NCI-H2171 (cell line): ENCODE measurements around the gene FTO.

Source experiments
- DNase-seq: peaks from one replicate; lab custom pipeline; 2025; lab: John Stamatoyannopoulos, UW

FTO gene

DNA sequence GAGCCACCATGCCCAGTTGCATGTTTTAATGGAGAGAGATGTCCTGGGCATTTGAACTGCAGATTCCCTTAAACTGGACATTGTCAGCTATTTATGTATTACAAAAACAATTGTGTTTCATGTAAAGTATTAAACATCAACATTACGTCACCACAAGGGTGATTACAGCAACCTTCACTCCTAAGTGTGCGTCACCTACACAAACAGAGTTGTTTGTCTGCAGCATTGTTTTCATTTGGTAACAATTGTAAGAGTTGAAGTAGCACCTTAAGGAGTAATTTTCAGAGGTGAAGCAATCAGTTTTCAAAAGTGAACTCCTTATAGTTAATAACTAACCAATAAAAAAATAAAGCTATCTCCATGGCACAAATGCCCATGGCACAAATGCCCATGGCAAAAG is 311.2 kb downstream of the FTO start:
- no peak for DNase-seq

DNA sequence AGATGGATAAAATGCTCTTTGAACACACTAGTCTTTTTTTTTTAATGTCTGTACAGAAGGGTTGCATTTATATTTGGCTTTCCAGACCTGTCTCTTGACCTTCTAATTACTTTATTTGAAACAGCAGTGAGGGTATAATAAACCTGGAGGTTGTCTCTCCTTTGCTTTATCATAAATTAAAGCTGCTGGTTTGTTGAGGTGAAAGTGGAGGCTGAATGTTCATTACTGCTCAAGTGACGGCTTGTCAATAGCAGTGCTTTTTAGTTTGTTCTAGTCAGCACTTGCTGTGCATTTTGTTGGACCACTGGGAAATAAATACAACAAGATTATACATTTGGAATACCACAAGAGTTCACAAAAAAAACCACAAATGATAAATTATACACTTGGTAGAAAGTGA is 318.4 kb downstream of the FTO start:
- no peak for DNase-seq

DNA sequence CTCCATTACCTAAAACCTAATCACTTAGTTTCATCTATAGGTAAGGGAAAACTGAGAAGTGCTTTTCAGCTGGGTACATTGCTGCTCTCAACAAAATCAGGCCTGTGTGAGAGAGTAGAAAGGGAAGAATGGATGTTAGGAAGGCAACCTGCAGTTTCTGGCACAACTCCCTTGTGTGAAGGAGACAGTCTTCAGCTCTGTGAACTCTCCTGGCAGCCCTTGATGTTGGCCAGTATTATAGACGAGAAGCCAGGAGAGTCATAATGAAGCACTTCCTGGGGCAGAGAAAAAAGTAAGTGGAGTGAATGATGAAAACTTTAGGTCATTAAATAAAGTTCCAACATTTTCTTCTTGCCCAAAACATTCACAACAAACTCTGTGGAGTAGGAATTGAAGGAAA is 322.5 kb downstream of the FTO start:
- DNase-seq: no peak

DNA sequence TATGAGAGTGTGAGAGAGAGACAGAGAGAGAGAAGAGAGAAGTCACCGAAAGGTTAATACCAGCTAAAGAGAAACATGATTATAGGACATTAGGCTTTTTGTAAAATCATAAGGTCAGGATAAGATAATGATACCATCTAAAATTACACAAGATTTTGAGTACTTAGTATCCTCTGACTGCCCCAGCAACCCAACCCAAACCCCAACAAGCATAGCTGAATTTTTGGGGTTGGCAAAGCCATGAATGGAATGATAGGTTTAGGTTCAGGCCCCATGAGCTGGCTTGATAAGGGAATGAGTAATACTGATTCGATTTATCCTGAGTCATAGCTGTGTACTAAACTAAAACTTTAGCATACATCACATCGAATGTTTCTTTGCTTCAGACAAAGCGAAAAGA is 323.1 kb downstream of the FTO start:
- no peak for DNase-seq

DNA sequence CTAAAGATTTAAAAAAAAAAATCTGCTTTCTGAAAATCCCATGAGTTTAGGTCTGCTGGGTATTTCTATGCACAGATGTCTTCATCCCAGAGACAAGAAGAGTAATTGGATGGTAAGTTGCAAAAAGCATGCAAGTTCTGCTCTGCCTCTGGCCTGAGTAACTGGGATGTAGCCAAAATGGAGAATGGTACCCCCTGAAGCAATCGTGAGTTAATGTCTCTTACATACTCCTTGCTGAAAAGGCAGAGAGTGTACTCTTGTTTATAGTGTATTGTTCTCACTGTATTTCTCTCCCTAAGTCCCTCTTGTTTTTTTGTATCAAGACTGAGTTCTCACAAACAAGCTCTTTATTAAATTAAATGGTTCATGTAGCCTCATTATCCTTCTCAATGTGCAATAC is 323.6 kb downstream of the FTO start:
- DNase-seq: no peak

DNA sequence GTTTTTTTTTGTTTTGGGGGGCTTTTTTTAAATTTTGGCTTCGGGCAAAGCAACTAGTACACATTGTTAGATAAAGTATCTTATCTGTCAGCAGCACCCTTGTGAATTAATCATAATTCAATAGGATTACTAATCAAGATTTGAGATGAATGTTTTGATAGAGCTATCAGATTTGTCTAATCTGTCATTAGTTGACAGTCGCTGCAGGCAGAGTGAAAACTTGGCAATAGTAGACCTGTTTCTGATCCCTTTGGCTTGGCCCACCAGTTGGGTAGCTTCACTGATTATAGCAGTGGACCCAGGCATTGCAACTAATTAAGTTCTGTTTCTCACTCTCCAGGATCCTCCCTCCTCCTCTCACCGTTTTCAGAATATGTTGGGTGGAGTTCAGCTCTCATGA is 324.0 kb downstream of the FTO start:
- no peak for DNase-seq

DNA sequence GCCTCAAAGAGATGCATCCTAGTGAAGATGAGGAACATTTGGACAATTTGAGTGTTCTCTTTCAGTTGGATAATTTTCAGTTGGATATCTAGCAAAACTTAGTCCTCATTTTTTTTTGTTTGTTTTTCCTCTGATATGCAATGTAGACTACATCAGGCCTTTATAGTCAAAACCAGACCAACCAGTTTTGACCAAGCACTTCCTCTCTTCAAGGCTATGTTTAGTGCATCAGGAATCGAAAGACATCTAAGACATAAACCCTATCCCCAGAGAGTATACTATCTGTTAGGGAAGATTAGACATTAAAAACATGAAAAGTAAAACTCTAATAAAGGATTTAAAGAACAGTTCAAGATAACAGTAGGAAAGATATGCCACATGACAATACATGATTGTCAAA is 326.5 kb downstream of the FTO start:
- no peak for DNase-seq

DNA sequence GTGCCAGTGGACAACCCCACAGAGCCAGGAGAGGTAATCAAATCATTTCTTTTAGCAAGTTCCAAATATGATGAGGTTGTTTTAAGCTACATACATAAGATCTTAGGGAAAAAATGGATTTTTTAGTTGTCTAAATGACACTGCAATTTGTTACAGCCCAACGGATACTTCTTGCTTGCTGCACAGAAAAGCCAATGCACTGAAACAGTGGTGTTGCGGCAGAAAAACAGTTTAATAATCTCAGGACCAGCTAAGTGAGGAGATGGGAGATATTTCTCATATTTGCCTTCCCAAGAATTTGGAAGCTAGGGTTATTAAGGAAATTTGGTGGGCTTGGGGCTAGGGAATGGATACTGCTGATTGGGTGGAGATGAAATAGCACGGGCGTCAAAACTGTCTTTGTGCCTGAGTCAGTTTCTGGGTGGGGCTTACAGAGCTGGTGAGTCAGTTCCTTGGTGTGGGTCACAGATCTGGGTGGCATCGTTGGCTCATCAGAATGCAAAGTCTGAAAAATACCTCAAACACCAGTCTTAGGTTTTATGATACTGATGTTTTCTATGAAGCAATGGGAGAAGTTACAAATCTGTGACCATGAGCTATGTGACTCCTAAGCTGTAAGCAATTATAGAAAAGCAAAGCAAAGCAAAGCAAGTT is 327.3 kb downstream of the FTO start:
- DNase-seq: no peak

DNA sequence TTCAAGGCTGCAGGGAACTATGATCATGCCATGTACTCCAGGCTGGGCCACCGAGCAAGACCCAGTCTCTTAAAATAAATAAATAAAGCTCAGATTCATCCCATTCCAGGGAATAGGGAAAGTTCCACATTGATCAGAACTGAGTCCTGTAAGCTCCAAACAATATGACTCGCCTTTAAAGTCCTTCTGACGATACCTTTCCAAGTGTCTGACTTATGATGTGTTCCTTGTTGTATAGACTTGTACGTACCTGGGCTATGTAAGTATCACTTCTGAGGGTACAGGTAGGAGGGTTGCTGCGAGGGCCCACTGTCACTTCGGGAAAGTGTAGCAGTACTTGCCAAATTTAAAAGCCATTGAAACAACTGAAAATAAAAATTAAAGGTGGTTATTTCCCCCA is 329.8 kb downstream of the FTO start:
- DNase-seq: no peak

DNA sequence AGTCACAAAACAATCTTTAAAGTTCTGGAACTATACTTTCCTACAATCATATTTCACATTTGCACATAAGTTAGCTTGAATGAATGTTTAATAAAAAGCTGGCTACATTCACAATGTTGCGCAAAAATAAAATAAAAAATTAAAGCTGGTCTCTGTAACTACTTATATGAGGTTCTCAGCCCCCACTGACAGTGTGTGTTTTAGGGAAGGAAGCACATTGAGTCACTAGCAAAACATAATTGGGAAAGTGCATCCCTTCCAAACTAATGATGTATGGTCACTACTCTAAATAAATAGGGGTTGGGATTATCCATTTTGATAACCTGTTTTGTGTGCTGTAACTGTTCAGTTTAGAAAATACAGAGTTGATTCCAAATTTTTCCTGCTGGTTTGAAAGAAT is 330.7 kb downstream of the FTO start:
- no peak for DNase-seq

DNA sequence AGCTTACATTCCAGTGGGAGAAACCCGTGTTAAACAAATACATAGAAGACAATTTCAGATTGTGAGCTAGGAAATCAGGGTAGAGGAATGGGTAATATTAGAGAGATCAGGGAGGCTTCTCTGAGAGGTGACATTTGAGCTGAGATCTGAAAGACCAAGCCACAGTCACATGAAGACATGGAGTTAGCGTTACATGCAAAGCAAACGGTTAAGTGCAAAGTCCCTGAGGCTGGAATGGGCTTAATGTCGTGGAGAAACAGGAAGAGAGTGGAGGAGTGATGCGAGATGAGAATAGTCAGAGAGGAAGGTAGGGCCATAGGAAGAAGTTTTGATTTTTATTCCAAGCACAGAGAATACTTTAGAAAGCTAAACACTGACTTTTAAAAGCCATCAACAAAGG is 336.5 kb downstream of the FTO start:
- DNase-seq: no peak

DNA sequence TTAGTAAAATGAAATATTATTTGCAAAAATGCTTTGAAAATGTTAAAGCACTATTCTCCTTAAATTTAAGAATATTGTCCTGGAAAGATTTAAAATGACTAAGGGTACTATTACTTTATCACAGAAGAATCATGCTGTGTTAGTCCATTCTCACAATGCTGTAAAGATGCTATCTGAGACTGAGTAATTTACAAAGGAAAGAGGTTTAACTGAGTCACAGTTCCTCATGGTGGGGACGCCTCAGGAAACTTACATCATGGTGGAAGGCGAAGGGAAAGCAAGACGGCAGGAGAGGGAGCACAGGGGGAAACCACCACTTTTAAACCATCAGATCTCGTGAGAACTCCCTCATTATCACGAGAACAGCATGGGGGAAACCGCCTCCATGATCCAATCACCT is 337.0 kb downstream of the FTO start:
- no peak for DNase-seq

DNA sequence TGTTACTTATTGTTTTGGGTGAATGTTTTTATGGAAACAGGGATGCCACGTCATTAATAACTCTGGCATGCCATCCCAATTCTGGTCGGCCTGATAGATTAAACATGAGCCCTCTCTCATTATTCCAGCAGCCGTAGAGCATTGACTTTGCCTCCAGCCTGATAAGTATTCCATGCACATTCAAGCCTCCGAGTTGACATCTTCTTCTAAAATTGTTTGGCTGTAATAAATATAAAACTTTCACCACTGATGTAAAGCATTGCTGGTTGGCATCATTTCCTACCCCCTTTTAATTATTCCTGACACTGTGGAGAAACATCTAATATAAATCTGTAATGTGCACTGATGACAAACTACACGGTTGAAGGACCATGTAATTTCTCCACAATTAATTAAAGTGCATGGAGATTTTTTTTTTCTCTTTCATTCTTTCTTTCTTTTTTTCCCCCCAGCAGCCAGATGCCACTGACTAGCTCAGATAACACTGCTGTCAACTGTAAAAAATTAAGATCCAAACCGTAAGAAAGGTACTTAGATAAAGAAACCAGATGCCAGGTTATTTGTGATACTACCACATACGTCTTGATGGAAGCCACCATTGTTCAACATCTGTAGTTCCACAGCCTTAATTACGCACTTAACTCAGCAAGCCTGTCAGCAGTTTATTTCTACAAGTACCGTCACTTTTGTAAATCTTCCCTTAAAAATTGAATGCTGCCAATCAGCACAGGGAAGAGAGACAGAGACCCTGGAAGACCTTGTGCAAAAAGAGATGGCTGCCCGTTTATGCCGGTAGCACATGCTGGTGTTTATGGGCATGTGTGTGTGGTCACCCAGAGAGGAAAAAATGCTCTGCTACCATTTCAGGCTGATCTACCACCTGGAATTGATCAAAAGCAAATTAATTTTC is 344.9 kb downstream of the FTO start:
- peak; percentile 69 for DNase-seq

DNA sequence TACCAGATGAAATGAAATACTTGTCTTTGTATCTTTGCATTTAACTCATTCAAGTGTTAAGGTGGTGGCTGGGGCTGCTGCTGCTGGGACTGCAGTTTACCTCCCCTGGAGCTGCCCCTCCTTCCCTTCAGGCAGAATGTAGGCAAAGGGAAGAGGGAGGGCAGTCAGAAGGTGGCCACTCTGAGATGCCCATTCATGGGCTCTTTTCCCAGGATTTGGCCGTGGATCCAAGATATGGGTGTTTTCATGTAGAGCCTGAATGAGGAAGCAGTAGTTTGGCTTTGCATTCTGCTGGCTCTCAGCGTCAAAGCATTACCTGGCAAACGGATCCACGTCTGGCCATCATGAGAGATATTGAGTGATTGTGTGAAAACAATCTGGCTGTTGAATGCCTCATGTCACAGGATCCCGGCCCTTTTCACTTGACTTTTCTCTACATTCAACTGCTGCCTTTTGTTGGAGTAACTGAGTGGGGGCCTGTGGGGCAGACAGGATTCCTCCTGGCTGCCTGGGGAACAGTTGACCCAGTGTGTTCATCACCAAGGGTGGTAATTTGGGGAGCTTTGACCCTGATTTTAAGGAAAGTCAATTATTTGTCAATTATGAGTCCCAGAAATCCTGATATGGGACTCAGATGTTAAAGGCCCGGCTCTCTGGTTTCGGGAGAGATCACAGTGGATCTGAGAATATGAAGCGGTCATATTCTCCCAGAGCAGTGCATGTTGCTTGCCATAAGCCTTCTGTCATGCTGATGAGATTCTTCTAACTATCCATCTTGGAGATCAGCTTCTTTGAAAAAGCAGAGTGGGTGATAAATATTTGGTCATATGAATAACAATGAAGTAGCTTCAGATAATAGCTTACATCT is 345.9 kb downstream of the FTO start:
- no peak for DNase-seq

DNA sequence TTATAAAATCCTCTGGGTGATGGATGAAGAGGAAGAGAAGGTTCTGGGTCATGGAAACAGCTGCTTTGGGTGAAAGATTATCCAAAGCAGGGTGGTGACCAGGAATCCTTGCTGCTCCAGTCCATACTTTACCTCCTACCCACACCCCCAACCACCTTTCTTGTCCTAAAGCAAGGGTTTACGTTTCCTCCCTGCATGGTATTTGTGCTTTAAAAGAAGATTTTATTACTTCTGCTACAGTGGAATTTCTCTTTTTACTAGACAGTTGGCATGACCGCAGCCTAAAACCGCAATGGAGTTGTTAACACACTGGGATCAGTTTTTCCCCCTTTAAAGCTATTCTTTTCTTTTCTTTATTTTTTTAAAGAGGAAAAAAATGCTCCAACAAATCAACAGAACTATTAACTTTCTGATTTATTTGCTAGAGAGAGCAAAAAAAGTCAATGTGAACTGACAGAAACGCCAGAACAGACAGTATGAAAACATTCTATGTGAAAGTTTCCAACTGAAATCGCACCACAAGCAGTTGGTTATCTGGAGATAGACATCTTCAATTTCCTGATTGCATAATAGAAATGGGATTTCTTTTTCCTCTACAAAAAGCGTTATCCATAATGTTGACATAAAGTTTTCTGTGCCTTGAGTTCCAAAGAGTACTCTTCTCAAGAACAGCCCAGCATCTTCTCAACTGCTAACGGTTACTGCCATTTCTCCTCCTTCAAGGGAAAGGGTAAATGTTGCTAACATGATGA is 346.7 kb downstream of the FTO start:
- DNase-seq: no peak

DNA sequence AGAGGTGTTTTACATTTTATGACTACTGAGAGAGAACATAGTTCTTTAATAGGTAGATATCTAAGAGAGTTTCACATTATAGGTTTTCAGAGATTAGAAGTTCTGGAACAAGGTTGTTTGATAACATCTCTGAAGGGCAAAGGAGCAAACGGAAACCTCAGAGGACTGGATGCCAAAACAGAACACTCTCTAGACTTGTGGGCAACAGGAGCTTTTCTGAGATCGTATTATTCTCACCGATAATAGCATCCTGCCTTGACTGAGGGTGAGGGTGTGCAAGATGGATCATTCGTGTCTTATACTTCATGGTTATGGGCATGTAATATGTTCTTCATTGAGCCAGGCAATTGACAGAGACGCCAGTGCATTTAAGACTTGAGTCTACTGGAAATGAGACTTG is 347.9 kb downstream of the FTO start:
- no peak for DNase-seq

DNA sequence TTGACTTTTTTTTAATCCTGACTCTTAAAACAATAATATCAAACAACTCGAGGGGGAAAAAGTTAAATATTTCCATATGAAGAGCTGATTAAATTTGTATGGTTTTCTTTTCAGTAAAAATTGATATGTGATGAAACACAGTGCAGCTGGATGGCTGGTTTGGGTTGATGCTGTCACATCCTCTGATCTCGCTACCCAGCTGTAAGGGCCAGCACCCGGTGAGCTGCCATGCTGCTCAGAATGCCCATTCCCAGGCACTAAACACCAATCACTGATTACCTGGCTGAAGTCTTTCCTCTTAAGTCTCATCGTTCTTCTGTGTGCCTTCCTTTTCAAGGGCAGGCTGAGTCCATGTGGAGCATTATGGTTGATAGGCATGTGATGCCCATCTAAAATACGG is 348.3 kb downstream of the FTO start:
- no peak for DNase-seq

DNA sequence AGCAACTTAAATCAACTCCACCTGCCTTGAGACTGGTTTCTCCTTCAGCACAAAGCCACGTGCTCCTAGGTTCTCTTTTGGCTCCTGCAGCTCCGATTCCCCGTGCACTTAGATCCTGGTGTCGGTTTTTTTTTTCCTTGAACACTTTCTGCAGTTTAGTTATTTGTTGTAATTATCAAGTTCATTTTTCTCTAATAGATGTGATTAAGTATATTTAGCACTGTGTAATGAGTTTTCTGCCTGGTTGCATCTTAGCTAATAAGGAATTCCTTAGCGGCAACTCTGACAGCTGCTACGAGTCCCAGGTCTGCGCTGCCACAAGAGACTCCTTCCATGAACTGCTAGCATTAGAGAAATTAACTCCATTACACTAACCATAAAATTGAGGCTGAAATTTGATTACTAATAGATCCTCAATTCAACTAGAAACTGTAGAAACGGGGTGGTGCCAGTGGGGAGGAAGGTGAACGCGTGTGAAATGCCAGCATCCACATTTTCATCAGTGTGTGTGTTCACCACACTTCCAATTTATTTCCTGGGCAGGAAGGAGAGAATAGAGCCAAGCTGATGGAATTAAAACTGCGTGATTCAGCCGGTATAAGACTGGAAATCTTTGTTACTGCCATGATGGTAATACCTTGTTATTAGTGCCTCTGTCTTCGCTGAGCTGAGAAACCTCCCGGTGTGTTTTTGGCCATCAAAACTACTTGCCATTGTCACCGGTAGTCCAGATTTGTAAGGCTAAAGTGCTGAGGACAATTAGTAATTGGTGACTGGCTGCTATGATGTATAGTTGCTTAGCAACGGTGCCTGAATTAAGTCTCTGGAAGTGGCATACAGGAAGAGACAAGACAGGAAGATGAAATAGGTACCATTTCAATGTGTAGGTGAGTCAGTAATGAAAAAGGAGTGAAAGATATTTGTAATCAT is 350.2 kb downstream of the FTO start:
- DNase-seq: no peak

DNA sequence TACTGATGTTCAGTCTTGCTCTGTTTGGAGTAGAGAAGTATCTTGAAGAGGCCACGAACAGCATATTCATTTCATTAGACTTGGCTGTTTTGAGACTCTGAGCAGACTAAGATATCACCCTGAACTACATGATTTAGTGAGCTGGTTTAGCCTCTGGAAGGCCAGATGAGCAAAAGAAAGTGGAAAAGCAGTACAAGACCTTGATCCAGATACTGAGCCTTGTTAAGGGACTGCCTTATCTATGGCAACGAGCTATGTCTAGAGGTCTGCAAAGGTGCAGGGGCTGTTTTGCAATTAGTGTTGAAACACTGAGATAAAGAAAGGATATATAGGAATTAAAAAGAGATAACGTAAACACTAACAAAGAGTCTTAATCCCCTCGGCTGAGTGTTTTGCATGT is 351.2 kb downstream of the FTO start:
- DNase-seq: no peak

DNA sequence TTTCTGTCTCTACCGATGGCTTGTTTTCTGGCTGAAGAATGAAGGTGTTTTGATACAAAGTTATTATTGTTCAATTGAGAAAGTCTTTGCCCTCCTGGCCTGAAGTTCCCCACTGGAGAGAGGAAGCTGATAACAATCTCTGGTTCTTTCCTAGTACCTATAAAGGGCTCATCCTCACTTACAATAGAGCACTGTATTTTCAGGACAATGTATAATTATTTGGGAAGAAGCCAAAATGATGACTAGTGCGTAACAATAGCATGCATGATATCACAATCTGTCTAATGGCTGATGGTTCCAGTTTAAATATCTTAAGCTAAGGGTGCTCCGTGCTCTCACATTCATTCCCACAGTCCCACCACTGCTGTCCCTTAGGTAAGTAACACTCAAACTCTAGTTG is 351.9 kb downstream of the FTO start:
- no peak for DNase-seq

DNA sequence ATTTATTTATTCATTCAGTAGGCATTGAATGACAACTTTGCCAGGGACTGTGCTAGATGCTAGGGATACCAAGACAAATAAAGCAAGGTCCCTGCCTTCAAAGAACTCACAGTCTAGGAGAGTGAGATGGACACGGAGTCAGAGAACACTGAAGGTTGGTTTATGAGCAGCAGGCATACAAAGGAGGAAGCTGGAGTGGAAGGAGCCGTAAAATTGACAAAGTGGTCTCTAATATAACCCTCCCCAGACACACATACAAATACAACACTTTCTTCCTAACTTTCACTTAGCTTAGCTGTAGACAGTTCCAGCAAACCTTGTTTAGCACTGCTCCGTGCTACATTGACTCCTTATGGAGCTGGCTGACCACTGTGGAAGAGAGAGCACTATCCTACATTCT is 353.0 kb downstream of the FTO start:
- no peak for DNase-seq
